ENCODE data around the gene TSSC4. TPM values are rescaled to one million over a fixed set of nuclear protein-coding genes. Genes with fewer than 3 reads are reported as not detected.
A peak's percentile ranks its signal among the peaks of the same experiment; 100 is the strongest.

Gene TSSC4
- total RNA-seq, 4 donors from 2014 or later = 24.2 to 35.5 (median 29.6) TPM

DNA sequence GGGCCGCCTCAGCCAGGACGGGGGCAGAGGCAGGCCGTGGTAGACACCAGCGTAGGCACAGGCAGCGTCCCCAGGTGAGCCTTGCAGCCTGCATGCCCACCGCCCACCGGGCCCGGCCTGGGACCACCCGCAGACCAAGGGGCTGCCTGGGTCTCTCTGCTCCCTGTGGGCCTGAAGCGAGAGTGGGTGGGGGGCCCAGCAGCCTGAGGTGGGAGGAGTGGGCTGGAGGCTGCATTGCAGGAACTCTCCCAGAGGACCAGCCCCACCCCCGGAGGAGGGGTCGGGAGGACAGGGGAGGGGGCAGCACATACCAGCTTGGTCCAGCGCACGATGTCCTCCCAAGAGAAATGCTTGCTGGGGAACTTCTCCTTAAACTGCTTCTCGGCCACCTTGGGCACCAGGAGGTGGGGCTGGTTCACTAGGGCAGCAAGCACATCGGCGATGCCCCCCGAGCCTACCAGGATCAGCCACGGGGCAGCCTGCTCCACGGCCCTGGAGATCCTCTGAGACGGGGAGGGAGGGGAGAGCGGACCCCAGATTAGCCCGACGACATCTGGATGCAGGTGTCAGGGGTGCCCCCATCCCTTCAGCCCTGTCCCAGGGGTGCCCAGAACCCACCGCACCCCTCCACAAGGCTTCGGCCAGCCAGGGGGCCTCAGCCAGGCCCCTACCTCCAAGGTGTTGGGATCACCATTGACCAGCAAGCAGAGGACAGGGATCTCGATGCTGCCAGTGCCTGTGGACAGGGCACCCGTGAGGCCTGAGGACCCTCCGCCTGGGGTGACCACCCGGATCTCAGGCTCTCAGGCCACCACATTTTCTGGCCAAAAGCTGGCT, 17.5 kb downstream of the TSSC4 start:
- TF ChIP-seq POLR2A (IDR thresholded peaks at IDR 0.05) = no peak
- TF ChIP-seq, protein P1, sequence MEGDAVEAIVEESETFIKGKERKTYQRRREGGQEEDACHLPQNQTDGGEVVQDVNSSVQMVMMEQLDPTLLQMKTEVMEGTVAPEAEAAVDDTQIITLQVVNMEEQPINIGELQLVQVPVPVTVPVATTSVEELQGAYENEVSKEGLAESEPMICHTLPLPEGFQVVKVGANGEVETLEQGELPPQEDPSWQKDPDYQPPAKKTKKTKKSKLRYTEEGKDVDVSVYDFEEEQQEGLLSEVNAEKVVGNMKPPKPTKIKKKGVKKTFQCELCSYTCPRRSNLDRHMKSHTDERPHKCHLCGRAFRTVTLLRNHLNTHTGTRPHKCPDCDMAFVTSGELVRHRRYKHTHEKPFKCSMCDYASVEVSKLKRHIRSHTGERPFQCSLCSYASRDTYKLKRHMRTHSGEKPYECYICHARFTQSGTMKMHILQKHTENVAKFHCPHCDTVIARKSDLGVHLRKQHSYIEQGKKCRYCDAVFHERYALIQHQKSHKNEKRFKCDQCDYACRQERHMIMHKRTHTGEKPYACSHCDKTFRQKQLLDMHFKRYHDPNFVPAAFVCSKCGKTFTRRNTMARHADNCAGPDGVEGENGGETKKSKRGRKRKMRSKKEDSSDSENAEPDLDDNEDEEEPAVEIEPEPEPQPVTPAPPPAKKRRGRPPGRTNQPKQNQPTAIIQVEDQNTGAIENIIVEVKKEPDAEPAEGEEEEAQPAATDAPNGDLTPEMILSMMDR (IDR thresholded peaks at IDR 0.05) = no peak
- Histone ChIP-seq H3K27me3 (peaks cover 0 to 30% (median 0%) of the 10 kb centered on the region in 4 donors), H3K9me3 (no peaks in the 10 kb centered on the region), H3K36me3 (no peaks in the 10 kb centered on the region), H3K4me3 (no peak overlapping the region), H3K27ac (no peak overlapping the region), H3K4me1 (peaks cover 0 to 16% (median 11%) of the 10 kb centered on the region in 3 donors)
- intact Hi-C loops (cut with DNase I) = no loop called here
- no peak for DNase-seq
- 76% methylated on average over 15 of the region's 30 CpGs; no CpG with 5 or more reads in 1 of the 2 donors for WGBS, 2 donors

DNA sequence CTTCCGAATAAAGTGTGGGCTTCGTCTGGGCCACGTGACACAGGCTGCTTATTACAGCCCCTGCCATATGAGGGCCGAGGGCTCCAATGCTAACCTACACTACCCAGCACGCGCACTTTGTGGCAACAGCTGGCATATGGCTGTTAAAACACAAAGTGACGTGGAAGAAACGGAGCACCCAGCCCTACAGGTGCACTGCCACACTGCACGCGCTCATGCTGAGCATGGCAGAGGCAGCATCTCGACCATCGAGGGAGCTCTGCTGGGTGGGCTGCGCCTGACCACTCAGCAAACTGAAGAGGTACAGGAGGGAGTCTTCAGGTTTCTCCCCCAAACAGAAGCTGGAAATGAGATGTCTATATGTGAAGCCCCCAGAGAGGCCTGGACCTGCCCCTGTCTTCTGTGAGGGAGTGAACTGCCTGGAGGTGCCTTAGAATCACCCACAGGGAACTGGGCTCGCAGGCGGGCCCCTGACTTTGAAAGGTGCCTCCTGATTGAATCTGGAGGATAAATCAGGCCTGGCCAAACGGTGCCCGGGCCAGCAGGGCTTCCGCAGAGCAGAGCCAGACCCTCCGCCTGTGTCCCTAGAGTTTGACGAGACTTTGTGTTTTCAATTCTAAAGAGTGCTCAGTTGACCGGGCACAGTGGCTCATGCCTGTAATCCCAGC, 18.3 kb downstream of the TSSC4 start:
- Histone ChIP-seq H3K36me3 (no peaks in the 10 kb centered on the region), H3K27me3 (peaks cover 0 to 35% (median 0%) of the 10 kb centered on the region in 4 donors), H3K4me3 (no peak overlapping the region), H3K9me3 (no peaks in the 10 kb centered on the region), H3K4me1 (peaks cover 0 to 16% (median 11%) of the 10 kb centered on the region in 3 donors), H3K27ac (no peak overlapping the region)
- no peak for DNase-seq
- intact Hi-C loops (cut with DNase I) = no loop called here
- WGBS, 2 donors = 75 to 100% methylated on average over 1 to 4 of the region's 21 CpGs
- TF ChIP-seq, protein P1 (IDR thresholded peaks at IDR 0.05) = no peak
- TF ChIP-seq POLR2A (IDR thresholded peaks at IDR 0.05) = no peak

DNA sequence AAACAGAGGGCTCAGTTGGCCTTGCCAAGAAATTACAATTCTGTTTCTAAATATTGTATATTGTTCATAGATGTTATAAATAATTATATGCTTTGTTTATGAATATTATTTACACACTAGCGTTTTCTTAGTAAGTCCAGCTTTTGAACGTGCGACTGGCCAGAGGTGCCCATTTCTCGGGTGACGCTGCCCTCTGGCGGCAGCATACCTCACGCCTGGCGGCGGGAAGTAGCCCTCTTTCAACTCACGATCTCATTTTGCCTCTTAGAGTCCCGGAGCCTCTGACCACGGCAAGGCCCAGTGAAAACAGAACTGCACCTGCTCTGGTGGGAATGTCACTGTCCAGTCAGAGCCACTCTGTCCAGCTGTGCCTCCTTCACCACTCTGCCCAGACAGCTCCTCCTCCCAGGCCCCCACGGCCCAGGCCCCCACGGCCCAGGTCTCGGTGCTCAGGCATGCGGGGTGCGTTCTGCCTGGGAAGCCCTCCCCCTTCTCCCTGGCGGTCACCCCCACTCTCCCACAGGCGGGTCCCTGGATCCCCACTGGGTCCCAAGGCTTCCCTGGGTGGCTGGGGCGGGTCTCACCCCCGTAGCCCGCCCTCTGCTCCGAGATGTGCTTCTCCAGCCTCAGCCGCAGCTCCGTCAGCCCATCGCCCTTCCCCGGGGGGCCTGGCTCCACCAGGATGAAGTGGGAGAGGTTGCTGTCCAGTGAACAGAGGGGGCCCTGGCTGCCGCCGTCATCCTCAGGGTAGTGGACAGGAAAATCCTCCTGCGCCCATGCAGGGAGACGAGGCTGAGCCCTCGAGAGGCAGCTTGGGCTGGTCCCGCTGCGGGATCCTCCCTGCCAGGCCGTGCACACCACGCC, 19.3 kb downstream of the TSSC4 start:
- Histone ChIP-seq H3K36me3 (no peaks in the 10 kb centered on the region), H3K9me3 (no peaks in the 10 kb centered on the region), H3K27me3 (peaks cover 0 to 35% (median 0%) of the 10 kb centered on the region in 4 donors), H3K4me3 (no peak overlapping the region), H3K4me1 (peaks cover 0 to 16% (median 11%) of the 10 kb centered on the region in 3 donors), H3K27ac (no peak overlapping the region)
- intact Hi-C loops (cut with DNase I) = loop anchor here (2.0 kb wide), 2 partner anchors 115 to 225 kb away; no protein-coding TSS in a partner anchor
- TF ChIP-seq, protein P1 (IDR thresholded peaks at IDR 0.05) = peak; percentile 74 to 89 (median 85)
- TF ChIP-seq POLR2A (IDR thresholded peaks at IDR 0.05) = no peak
- no peak for DNase-seq
- WGBS, 2 donors = 2 to 16% methylated on average over 12 to 16 of the region's 36 CpGs

DNA sequence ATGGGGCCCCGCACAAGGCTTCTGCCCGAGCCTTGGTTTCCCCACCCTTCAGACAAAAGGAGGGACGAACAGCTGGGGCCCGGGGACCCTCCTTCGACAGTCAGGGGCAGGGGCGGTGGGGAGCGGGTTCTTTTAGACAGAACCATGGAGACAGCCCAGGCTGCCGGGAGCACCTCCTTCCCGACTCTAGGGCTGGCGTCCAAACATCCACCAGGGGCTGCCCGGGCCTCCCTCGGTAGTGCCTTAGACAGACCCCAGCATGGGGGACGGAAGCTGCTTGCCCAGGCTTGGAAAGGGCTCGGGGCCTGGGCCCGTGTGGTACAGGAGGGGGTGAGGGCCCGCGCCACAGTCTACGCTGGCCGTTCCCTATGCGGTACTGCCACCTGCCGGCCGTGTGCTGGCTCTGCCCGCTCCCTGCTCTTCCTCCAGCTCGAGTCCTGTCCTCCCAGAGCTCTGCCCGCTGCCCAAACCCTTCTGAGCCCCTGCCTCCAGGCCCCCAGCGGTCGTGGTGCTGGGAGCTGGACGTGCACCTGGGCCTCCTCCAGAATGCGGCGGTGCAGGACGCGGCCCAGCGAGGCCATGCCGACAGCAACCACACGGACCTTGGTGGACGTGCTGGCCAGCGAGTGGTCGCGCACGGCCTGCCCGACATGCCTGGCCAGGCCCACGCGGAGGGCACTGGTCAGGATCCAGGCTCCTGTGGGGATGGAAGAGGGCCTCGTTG, 20.1 kb downstream of the TSSC4 start:
- peaks cover 0 to 35% (median 0%) of the 10 kb centered on the region in 4 donors for H3K27me3 ChIP-seq
- peak overlapping the region in 2 of 4 donors; percentile 20 to 42 for H3K4me3 ChIP-seq
- no peaks in the 10 kb centered on the region for H3K9me3 ChIP-seq
- TF ChIP-seq POLR2A (IDR thresholded peaks at IDR 0.05) = no peak
- TF ChIP-seq, protein P1 (IDR thresholded peaks at IDR 0.05) = peak; percentile 82 to 95 (median 92)
- no peak for DNase-seq
- peaks cover 0 to 16% (median 11%) of the 10 kb centered on the region in 3 donors for H3K4me1 ChIP-seq
- H3K36me3 ChIP-seq = no peaks in the 10 kb centered on the region
- 7 to 26% methylated on average over 6 to 11 of the region's 44 CpGs for WGBS, 2 donors
- no peak overlapping the region for H3K27ac ChIP-seq
- intact Hi-C loops (cut with DNase I) = loop anchor here (2.0 kb wide), 2 partner anchors 116 to 226 kb away; no protein-coding TSS in a partner anchor
